ENCODE data around the gene SORBS2. TPM values are rescaled to one million over a fixed set of nuclear protein-coding genes. Genes with fewer than 3 reads are reported as not detected.

SORBS2 gene
- total RNA-seq, 1 donor from 2014 or later, result not detected

DNA sequence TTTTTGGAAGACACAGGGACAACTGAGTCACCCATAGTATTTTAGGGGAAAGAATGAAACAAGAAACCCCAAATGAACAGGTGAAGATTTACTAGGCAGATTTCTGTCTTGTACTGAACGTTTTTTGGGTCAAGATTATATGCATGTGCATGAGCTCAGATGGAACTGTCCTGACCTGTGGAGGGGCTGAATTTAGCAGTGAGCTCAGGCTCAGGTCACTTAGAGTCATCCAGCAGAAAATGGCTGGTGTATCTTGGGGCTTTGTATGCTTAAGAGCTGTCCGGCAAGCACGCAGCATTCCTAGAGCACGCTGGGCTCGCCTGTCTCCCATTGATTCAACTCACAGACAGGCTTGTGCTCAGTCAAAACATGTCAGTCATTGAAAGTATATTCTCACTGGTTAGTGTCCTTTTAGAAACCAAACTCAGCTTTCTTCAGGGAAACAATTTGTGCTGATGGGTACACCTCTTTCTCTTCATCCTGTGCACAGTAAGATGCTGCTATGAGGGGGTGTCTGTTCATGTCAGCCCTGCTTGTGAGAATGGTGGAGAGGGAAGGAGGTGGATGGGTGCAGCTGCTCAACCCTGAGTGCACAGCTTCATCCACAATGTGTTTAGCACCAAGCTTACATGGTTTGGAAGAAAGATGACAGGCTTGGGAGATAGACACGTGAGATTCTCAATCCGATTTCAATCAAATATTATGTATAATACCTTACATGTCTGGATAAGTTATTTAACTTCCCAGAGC, 229.2 kb downstream of the SORBS2 start:
- no peak overlapping the region for H3K27ac Mint-ChIP-seq
- POLR2A ChIA-PET, result no interaction called here

DNA sequence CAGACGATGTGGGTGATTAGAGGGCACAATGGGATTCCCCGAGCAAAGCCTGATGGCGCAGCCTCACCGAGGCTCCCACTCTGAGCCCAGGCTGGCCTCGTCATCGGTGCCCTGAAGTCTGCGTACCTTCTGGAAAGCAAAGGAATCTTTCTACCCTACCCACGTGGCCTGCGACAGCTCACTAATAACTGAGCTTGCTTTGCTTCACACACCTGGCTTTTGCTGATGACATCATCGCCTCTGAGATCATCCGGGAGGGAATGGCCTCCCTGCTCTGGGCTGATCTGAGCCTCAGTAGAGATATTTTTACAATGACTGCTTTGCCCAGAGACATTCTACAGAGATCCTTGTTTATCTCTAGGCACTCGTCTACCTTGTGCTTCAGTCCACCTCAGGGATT, 231.3 kb downstream of the SORBS2 start:
- Mint-ChIP-seq H3K27ac (no peak overlapping the region), H3K4me1 (no peaks in the 10 kb centered on the region), H3K36me3 (ENCODE audit: low read depth) (no peaks in the 10 kb centered on the region), H3K4me3 (no peak overlapping the region), H3K27me3 (peaks cover 25% of the 10 kb centered on the region), H3K9me3 (no peaks in the 10 kb centered on the region)
- no peak for ATAC-seq (ENCODE audit: low read depth)
- TF ChIP-seq, protein P1, sequence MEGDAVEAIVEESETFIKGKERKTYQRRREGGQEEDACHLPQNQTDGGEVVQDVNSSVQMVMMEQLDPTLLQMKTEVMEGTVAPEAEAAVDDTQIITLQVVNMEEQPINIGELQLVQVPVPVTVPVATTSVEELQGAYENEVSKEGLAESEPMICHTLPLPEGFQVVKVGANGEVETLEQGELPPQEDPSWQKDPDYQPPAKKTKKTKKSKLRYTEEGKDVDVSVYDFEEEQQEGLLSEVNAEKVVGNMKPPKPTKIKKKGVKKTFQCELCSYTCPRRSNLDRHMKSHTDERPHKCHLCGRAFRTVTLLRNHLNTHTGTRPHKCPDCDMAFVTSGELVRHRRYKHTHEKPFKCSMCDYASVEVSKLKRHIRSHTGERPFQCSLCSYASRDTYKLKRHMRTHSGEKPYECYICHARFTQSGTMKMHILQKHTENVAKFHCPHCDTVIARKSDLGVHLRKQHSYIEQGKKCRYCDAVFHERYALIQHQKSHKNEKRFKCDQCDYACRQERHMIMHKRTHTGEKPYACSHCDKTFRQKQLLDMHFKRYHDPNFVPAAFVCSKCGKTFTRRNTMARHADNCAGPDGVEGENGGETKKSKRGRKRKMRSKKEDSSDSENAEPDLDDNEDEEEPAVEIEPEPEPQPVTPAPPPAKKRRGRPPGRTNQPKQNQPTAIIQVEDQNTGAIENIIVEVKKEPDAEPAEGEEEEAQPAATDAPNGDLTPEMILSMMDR (IDR thresholded peaks at IDR 0.05), result no peak
- CTCF ChIA-PET, result no interaction called here
- POLR2A ChIA-PET, result no interaction called here
- intact Hi-C loops (cut with micrococcal nuclease), result no loop called here
- DNase-seq, result no peak

More for the DNA sequence above, 229.2 kb downstream of the SORBS2 start:
- Mint-ChIP-seq H3K4me1 (peaks cover 13% of the 10 kb centered on the region), H3K4me3 (no peak overlapping the region), H3K27me3 (peaks cover 25% of the 10 kb centered on the region), H3K36me3 (ENCODE audit: low read depth) (no peaks in the 10 kb centered on the region), H3K9me3 (no peaks in the 10 kb centered on the region)
- ATAC-seq (ENCODE audit: low read depth), result no peak
- TF ChIP-seq, protein P1 (IDR thresholded peaks at IDR 0.05), result no peak
- no peak for DNase-seq
- intact Hi-C loops (cut with micrococcal nuclease), result no loop called here
- CTCF ChIA-PET, result interaction anchor here (0.6 kb wide), 1 partner anchor 15 kb away, joined by 3 read pairs; no protein-coding TSS in a partner anchor

DNA sequence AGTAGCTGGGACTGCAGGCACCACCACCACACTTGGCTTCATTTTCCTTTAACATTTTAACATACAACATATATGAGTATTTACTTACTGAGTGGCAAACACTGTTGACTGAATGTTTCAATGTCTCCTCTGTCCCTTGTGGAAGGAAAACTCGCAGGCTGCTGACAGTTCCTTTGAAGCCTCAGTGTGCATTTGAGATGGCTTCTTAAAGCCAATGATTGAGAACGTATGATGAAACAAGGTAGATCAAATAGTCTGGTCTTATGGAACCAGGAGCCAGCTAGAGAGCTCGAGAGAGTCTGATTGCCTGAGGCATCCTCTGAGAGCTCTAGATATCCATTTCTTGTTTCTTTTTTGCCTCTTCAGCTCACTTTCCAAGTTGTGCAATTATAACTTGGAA, 233.7 kb downstream of the SORBS2 start:
- Mint-ChIP-seq H3K4me1 (no peaks in the 10 kb centered on the region), H3K27me3 (peaks cover 22% of the 10 kb centered on the region), H3K27ac (no peak overlapping the region), H3K9me3 (no peaks in the 10 kb centered on the region), H3K36me3 (ENCODE audit: low read depth) (no peaks in the 10 kb centered on the region), H3K4me3 (no peak overlapping the region)
- CTCF ChIA-PET, result no interaction called here
- no peak for DNase-seq
- POLR2A ChIA-PET, result no interaction called here
- TF ChIP-seq, protein P1 (IDR thresholded peaks at IDR 0.05), result no peak
- ATAC-seq (ENCODE audit: low read depth), result no peak
- intact Hi-C loops (cut with micrococcal nuclease), result no loop called here

DNA sequence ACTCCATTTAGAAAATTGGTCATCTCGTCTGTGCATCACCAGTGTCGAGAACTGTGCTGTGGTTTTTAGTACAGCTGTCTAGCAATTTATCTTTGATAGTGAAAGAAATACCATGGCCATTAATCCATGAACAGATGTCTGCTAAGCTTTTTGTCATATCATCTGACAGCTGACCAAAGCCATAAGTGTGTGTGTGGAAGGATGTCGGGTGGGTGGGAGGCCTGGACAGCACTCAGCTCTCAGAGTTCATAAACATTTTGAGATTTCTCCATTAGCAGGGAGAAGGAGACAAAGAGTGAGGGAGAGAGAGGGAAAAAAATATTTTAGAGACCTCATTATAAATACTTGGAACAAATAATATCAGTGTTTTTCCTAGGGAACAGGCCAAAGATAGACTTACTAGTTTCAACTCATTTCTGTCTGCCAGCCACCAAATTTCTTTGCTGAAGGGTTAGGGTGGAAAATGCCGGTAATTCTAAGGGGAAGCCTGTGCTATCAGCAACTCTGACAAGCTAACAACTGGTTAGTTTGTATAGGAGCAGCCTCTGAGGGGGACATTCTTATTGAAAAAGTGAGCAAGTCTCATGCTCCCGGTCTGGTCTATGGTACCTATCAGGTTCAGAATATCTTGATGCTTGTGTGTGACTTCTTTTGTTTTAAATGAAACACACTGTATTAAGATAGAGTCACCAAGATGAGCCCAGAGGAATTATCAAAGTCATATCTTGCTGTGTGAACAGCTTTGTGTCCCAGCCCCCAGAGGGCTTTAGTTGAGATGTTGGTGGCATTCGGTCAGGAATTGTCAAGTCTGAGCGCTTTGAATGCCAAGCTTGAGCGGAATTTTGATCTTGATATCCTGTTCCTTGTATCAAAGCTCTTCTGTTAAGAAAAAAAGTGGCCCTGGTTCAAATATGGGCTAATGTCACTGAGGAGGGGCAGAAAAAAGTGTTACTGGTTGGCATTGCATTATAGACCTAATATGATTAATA, 234.7 kb downstream of the SORBS2 start:
- Mint-ChIP-seq H3K4me1 (no peaks in the 10 kb centered on the region), H3K9me3 (no peaks in the 10 kb centered on the region), H3K4me3 (no peak overlapping the region), H3K27me3 (peaks cover 15% of the 10 kb centered on the region), H3K27ac (no peak overlapping the region), H3K36me3 (ENCODE audit: low read depth) (no peaks in the 10 kb centered on the region)
- CTCF ChIA-PET, result interaction anchor here (1.1 kb wide), 1 partner anchor 20 kb away, joined by 5 read pairs; no protein-coding TSS in a partner anchor
- ATAC-seq (ENCODE audit: low read depth), result no peak
- DNase-seq, result no peak
- POLR2A ChIA-PET, result no interaction called here
- TF ChIP-seq, protein P1 (IDR thresholded peaks at IDR 0.05), result no peak
- intact Hi-C loops (cut with micrococcal nuclease), result no loop called here

Data from activated B cell treated with CpG ODN at 0.5 μM for 24 hours (primary cell).